Inferior parietal cortex (tissue), 1 donor: ENCODE results near the gene SPI1.

Source experiments
- DNase-seq: peaks from one replicate; pipeline ENCODE4 v3.0.0-alpha.2; 2016; ENCODE audit errors: extremely low spot score

Gene SPI1

GRCh38 chr11:47357985-47358730, 20.2 kb downstream of the SPI1 start:
- no peak for DNase-seq

- DNase-seq, result no peak
Observed at GRCh38 chr11:47356998-47357329, 21.4 kb downstream of the SPI1 start.

DNA sequence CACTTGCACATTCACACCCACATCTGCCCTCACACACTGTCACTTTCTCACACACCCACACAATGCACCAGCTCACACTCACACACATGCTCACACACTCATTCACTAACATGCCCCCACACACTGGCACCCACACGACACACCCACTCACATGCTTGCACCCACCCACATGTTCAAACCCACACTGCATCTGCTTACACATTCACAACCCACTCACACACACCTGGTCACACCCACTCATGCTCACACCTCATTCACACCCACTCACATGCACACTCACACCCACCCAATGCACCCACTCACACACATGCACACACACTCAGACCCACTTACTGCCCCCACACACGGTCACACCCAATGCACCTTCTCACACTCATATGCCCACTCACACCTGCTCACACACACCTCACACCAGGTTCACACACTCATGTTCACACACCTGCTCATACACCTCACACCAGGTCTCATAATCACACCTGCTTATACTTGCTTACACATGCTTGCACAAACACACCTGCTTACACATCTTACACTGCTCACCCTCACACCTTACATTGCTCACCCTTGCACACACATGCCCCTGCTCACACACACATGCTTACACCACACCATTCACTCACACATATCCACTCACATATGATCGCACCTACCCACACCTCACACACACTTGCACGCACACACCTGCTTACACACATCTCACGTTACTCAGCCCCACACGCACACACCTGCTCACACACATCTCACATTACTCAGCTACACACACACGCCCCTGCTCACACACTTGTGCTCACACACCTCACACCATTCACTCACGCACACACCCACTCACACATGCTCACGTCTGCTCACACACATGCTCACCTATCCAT, 22.0 kb downstream of the SPI1 start:
- DNase-seq, result no peak

DNA sequence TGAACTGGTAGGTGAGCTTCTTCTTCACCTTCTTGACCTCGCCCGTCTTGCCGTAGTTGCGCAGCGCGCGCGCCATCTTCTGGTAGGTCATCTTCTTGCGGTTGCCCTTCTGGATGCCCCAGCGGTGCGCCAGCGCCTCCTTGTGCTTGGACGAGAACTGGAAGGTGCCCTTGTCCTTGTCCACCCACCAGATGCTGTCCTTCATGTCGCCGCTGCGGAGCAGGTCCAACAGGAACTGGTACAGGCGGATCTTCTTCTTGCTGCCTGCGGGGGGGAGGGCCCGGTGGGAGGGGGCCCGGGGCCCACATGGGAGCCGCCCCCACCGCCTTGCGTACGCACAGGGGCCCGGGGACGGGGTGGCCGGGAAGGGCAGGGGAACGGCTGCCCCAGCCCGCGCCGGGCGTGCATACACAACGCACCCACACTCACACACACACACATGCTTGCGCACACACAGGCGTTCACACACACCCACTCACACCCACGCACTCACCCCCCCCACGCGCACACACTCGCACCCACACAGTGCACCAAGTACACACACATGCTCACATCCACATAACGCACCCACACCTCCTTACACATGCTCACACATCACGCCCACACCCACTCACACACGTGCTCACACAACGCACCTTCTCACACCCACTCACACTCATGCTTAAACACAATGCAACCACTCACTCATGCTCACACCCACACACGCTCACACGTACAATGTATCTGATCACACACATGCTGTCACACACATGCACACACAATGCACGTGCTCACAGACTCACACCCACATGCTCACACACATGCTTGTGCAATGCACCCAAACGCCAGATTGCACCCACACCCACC, 22.8 kb downstream of the SPI1 start:
- DNase-seq, result peak; percentile 88

- no peak for DNase-seq
Observed at GRCh38 chr11:47354913-47355282, 23.4 kb downstream of the SPI1 start.

DNA sequence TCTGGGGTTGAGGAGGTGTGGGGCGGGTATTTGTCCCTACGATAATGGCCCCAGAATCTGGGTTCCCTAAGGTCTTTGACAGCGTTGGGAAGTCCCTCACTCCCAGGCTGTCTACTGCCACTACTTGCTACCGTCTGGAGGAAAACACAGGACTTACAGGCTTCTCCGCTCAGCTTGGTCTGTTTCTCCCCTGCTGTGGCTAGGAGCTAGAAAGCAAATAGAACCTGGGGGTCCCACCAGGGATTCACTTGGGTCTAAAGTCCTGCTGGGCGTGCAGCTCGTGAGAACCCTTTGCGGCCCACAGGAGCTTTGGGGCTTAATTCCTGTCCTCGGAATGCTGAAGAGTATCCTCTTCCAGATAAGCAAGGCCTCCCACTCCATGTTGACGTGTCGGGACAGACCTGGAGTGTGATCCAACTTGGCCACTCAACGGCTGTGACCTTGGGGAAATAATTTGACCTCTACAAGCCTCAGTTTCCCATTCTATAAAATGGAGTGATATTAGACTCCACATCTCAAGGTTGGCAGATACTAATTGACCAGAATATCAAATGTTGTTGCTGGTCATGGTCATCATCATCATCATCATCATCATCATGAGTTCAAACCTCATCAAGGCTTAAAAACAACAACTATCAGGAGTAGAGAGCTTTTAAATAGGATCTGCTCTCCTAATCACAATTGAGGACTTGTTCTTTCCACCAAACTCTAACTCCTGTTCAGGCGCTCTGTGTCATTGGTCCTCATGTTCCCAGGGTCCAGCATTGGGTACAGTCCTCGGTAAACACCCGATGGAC, 24.2 kb downstream of the SPI1 start:
- no peak for DNase-seq

GRCh38 chr11:47352556-47352955, 25.8 kb downstream of the SPI1 start, which contains the start of gene MYBPC3:
MYBPC3 (minus strand) TSS chr11:47352702; CDS start chr11:47352647, 55 bp downstream.
- no peak for DNase-seq

DNA sequence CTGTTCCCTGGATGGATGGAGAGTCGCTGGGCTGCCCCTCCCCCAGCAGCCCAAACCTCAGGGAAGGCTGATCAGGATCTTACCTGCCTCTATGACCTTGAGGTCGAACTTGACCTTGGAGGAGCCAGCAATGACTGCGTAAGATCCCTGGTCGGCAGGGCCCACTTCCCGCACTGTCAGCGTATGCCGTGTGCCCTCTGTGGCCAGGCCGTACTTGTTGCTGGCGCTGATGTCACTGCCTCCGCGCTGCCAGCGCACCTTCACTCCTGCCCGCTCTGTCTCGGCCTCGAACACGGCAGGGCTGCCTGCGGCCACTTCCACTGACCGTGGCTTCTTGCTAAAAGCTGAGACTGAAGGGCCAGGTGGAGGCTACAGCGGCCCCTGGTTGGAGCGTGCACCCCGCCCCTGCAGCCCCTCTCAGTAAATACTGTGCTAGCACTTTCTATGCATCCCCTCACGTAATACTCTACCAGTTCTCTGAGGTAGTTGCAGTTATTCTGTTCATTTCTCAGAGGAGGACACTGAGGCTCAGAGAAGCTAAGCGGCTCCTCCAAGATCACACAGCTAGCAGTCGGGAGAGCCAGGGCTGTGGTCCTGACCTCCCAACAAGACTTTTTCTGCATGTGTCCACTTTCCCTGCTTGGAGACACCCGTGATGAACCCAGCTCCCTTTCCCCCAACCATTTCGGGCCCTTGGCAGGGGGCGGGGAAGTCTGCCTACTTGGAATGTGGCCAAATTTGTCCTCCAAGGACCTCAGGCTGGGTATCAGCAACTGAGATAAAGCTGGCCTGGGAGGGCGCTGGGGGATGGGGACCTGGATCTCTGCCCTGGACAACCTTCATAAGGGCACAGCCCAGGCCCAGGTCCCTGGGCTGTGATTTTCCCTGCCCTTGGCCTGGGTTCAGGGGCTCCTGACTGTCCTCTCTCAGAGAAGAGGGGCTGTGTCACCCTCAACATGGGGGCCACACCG, 26.9 kb downstream of the SPI1 start:
- DNase-seq, result no peak

DNA sequence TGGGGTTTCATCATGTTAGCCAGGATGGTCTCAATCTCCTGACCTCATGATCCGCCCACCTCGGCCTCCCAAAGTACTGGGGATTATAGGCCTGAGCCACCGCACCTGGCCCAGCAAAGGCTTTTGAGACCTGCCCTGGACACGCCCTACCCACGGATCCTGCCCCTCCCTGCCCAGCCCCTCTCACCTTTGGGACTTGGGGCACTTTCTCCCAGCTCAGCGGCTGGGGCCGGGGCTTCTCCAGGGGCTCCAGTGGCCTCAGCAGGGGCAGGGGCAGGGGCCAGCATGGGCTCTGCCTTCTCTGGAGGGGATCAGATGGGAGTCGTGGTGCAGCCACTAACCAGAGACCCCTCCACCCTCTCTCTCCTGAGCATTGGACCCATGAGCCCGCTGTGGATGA, 28.0 kb downstream of the SPI1 start:
- no peak for DNase-seq

DNA sequence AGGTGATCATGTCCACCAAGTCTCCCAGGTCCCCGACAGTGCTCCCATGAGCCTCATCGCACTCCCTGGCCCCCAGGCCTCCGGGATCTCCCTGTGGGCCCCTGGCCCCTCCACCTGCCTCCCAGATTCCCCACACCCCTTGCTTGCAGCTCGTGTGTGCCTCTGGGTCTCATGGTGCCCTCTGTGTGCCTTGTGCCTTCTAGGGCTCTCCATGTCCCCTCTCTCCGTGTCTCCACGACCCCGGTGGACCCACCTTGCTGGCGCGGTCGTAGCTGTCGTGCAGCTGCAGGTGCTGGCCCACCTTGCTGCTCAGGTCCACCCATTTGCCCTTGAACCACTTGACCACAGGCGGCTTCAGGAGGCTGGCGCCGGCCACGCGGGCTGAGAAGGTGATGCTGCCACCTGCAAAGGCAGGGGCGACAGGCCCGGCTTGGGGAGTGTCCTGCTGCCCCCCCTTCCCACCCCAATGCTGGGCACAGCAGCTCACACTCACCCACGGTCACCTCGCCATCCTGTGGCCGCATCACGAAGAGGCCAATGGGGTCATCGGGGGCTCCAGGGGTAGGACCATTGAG, 28.7 kb downstream of the SPI1 start:
- no peak for DNase-seq

GRCh38 chr11:47348859-47349258, 29.5 kb downstream of the SPI1 start:
- DNase-seq, result peak; percentile 17

GRCh38 chr11:47348131-47348802, 30.1 kb downstream of the SPI1 start:
- no peak for DNase-seq

GRCh38 chr11:47347137-47347536, 31.2 kb downstream of the SPI1 start:
- no peak for DNase-seq

DNA sequence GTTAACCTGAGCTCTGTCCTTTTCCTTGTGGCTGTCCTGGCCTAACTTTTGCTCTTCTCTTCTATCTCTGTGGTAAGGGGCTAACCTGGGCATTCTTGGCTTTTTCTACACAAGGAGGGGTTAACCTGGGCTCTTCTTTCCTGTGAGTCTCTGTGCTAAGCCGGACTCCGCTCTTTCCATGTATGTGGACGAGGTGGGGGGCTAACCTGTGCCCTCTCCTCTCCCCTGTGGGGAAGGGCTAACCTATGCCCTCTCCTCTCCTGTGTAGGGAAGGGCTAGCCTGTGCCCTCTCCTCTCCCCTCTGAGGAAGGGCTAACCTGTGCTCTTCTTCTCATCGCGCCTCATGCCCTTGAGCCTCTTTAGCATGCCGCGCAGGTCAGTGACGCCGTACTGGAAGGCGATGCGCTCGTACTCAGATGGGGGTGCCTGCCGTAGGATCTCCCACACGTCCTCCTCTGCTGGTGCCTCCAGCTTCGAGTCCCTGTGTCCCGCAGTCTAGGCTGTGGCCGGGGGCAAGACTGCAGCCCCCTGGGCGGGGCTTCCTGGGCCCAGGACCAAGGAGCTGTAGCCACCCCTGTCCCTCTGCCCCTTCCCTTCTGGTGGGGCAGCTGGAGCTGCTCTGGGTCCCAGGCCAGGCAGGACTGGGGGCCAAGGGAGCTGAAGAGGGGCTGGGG, 32.3 kb downstream of the SPI1 start:
- DNase-seq, result no peak

DNA sequence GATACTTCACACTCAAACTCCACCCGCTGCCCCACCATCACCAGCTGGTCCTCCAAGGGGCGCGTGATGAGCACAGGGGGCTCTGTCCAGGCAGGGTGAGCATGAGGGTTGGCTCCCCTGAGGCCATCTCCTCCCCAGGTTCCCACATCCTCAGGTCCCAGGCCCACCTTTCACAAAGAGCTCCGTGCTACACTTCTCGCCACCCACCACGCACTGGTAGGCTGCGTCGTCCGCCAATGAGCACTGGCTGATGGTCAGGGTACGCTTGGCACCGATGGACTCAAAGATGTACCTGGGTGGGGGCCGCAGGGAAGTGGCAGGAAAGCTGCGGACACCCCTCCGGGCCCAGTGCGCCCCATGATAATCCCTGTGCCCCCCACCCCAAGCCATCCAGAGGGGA, 35.5 kb downstream of the SPI1 start:
- DNase-seq, result no peak

DNA sequence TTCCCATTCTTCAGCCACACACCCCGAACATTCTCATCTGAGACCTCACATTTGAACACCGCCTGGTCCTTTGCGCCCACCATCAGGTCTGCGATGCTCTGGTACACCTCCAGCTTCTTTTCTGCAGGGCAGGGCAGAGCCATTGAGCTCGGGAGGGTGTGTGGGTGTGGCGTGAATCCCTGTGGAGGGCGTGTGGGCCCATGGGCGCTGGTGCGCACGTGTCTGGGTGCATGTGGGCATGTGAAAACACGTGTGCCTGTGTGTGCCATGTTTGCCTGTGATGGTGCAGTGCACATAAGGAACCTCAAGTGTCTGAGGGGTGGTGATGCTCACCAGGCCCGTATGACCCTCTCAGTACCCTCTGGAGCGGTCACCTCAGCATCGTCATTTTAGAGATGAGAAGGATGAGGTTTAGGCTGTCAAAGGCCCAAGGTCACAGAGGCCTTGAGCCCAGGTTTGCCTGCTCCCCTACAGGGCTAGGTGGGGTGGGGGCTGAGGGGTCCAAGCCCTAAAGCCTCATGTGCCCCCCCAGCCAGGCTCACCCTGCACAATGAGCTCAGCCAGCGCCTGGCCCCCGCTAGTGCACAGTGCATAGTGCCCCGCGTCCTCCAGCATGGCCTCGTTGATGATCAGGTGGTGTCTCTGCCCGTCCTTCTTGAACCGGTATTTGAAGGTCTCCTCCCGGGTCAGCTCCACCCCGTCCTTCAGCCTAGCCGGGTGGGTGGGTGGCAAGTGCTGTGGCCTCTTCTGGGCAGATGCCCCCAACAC, 36.1 kb downstream of the SPI1 start:
- DNase-seq, result no peak

DNA sequence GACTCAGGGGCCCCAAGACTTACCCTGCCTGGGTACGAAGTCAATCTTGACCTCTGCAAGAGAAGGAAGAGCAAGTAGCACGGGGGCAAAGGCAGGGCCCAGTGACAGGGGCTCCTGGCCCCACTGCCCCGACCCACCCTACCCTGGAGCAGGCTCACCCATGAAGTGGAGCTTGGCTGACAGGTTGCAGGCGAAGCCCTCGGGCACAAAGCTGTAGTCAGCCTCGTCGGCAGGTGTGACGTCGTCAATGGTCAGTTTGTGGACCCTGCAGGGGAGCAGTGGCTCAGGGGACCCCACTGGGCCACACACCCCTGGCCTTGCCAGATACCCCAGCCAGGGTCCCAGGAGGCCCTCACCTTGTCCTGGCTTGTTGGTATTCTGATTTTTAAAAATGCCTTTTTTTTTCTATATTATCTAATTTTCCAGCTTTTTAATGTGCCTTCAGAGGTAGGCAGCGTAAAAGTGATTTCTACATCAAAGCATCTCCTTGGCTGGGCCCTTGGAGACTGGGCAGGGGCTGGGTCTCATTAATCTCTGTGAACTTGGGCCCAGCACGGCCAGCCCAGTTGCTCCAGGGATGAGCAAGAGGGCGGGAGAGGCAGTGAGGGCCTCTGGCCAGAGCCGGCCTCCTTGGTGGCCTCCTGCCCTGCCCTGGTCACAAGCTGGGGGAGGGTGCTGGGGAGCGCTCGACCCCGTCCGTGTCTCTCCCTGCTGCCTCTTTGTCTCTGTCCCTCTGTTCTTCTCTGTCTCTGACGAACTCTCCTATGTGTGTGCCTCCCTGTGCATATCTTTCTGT, 37.2 kb downstream of the SPI1 start:
- DNase-seq, result no peak
